GM06990 (cell line): ENCODE results near the gene CWC25.

Experiments used
- DNase-seq: peaks from one replicate; pipeline ENCODE4 v3.0.0-alpha.2; 2011; ENCODE audit not compliant: insufficient read length; ENCODE audit errors: extremely low read depth
- H3K27me3 ChIP-seq: replicated peaks from 2 replicates; pipeline ENCODE4 v1.6.0; 2011; ENCODE audit warnings: low read length; ENCODE audit not compliant: control insufficient read depth, insufficient read depth
- H3K36me3 ChIP-seq: 2 replicates; pipeline ENCODE4 v1.5.1; 2011; ENCODE audit warnings: low read length; ENCODE audit not compliant: control insufficient read depth, insufficient read depth
- H3K4me3 ChIP-seq: replicated peaks from 2 replicates; pipeline ENCODE4 v1.5.1; 2011; ENCODE audit warnings: low read depth, mild to moderate bottlenecking, control low read depth, low read length
- CTCF ChIP-seq: IDR thresholded peaks from 2 replicates; pipeline ENCODE4 v1.5.1; 2011; ENCODE audit warnings: low read length, control low read depth, mild to moderate bottlenecking, inconsistent platforms; ENCODE audit not compliant: insufficient read depth, poor library complexity, severe bottlenecking

Gene CWC25

GRCh38 chr17:38762231-38762630 lies 62.9 kb downstream of the CWC25 start:
- H3K36me3 ChIP-seq, result peaks cover 32% of the 10 kb centered on the region
- no peaks in the 10 kb centered on the region for H3K27me3 ChIP-seq
- no peak for TF ChIP-seq CTCF
- no peak for DNase-seq
- H3K4me3 ChIP-seq, result no peak overlapping the region

GRCh38 chr17:38761612-38762011 lies 63.5 kb downstream of the CWC25 start:
- peaks cover 30% of the 10 kb centered on the region for H3K36me3 ChIP-seq
- no peak for DNase-seq
- no peak overlapping the region for H3K4me3 ChIP-seq
- TF ChIP-seq CTCF, result peak; percentile 40
- no peaks in the 10 kb centered on the region for H3K27me3 ChIP-seq

- H3K4me3 ChIP-seq, result peak overlapping the region; percentile 86
- no peak for DNase-seq
- no peak for TF ChIP-seq CTCF
Measured at GRCh38 chr17:38753071-38753506, 72.0 kb downstream of the CWC25 start.

GRCh38 chr17:38752308-38753070 lies 72.6 kb downstream of the CWC25 start, which contains the start of gene PSMB3:
Gene PSMB3, plus strand, starts transcription at chr17:38752741. Its CDS starts 86 bp downstream, at chr17:38752827.
- DNase-seq, result peak; percentile 99
- TF ChIP-seq CTCF, result no peak
- Histone ChIP-seq H3K4me3 (peak within 1 kb of the TSS; percentile 86), H3K36me3 (peaks cover 7% of the 10 kb centered on the region), H3K27me3 (no peaks in the 10 kb centered on the region; the same call in 1 of the 2 replicates)

More at GRCh38 chr17:38753071-38753506, 72.0 kb downstream of the CWC25 start:
- peaks cover 9% of the 10 kb centered on the region for H3K36me3 ChIP-seq
- H3K27me3 ChIP-seq, result no peaks in the 10 kb centered on the region; the same call in 1 of the 2 replicates

- TF ChIP-seq CTCF, result no peak
- peak overlapping the region; percentile 86 for H3K4me3 ChIP-seq
Measured at GRCh38 chr17:38751808-38752307, 73.3 kb downstream of the CWC25 start.

More at GRCh38 chr17:38751808-38752307, 73.3 kb downstream of the CWC25 start:
- Histone ChIP-seq H3K27me3 (no peaks in the 10 kb centered on the region; the same call in 1 of the 2 replicates), H3K36me3 (peaks cover 7% of the 10 kb centered on the region)
- peak; percentile 89 for DNase-seq
